Testis (tissue), 3 donors: ENCODE results near the gene GATAD2A. TPM values are rescaled to one million over a fixed set of nuclear protein-coding genes. Genes with fewer than 3 reads are reported as not detected.

Experiments
- DNase-seq: peaks from one replicate; pipeline ENCODE4 v3.0.0-alpha.2; 2019
- H3K27ac ChIP-seq, 2 donors: fragments of 200-600 bp; sonication (generic); one replicate each; pipeline ENCODE4 v1.5.1; 2019
- H3K27me3 ChIP-seq: fragments of 200-600 bp; sonication (generic); one replicate; pipeline ENCODE4 v1.5.1; 2019
- H3K36me3 ChIP-seq: fragments of 200-600 bp; sonication (generic); one replicate; pipeline ENCODE4 v1.5.1; 2017; ENCODE audit warnings: low read depth; ENCODE audit errors: missing control alignments
- H3K4me1 ChIP-seq: fragments of 200-600 bp; sonication (generic); one replicate; pipeline ENCODE4 v1.5.1; 2019
- H3K4me3 ChIP-seq, 2 donors: fragments of 200-600 bp; sonication (generic); one replicate each; pipeline ENCODE4 v1.5.1; 2017 to 2019
- H3K9me3 ChIP-seq: fragments of 200-600 bp; sonication (generic); one replicate; pipeline ENCODE4 v1.5.1; 2017
- POLR2A ChIP-seq: fragments of 450-650 bp; IDR thresholded peaks from one replicate; pipeline ENCODE4 v1.6.1; 2017; ENCODE audit warnings: antibody characterized with exemption, mild to moderate bottlenecking, moderate library complexity
- WGBS, 2 donors: methylation state at CpG; one replicate each; pipeline ENCODE4 v1.1.5; 2018; 5-methylcytosine and 5-hydroxymethylcytosine counted together
- intact Hi-C: fragments of 100-400 bp; cut with DNase I; formaldehyde crosslinking; loops from one replicate; pipeline ENCODE4 v1.15.1; 2023; ENCODE audit warnings: low total_unique reads
- polyA plus RNA-seq: library from polyadenylated mRNA; stranded (reverse); fragments of 350-450 nt; fragmentation: Illumina TruSeq; extraction: RNeasy Lipid Tissue Mini Kit (QIAGEN cat#74804); gene quantifications from one replicate; pipeline ENCODE4 v1.2.3, GENCODE V29; 2014; ENCODE audit warnings: low read depth, low replicate concordance; ENCODE audit not compliant: insufficient read depth
- total RNA-seq, 2 donors: library from RNA; depleted of rRNA; stranded (reverse); fragments of >200 nt; gene quantifications; one replicate each; pipeline ENCODE4 v1.2.3, GENCODE V29; 2016
- TF ChIP-seq, protein P1 (sequence below), 3 experiments: fragments of 450-650 bp in 2 of 3; fragments of 200-600 bp in 1 of 3; sonication (generic) in 1 of 3; IDR thresholded peaks; one replicate each; pipeline ENCODE4 v1.5.1; 2016 to 2019; ENCODE audit warnings: antibody characterized with exemption in 3 of 3, mild to moderate bottlenecking in 2 of 3, moderate library complexity in 1 of 3

GATAD2A gene
- total and polyA plus RNA-seq, 3 donors from 2014 or later = 109 to 197 (median 163) TPM

DNA sequence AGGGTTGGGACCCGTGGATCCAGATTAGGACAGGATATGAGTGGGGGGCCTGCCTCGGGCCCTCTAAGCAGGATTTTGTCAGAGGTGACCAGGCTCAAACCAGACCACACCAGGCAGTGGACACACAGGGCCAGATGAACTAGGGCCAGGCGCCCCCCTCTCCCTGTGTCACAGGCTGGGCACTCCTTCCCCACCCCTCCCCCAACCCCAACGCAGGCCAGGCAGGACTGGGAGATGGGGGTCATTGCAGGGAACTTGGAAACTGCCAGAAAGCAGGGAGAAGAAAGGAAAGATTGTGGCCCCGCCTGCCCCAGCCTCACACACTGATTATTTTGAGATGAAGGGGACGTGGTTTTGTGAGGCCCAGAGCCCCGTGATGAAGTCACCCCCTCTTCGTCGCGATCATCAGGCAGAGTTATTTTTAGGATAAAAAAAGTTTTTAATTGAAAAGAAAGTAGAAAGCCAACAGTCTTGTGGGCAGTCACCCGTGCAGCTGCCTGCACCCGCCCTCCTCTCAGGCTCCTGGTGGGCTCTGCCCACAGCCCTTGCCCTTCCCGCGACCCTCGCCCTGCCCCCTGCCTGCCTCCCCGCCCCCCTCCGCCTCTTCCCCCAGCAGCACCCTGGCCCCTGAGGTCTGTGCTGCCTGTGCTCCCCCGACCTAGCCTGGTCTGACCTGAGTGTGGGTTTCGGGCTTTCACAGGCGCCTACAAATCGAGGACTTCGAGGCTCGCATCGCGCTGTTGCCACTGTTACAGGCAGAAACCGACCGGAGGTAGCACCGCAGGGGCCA, 121.3 kb downstream of the GATAD2A start:
- no peak for TF ChIP-seq POLR2A
- TF ChIP-seq, protein P1, sequence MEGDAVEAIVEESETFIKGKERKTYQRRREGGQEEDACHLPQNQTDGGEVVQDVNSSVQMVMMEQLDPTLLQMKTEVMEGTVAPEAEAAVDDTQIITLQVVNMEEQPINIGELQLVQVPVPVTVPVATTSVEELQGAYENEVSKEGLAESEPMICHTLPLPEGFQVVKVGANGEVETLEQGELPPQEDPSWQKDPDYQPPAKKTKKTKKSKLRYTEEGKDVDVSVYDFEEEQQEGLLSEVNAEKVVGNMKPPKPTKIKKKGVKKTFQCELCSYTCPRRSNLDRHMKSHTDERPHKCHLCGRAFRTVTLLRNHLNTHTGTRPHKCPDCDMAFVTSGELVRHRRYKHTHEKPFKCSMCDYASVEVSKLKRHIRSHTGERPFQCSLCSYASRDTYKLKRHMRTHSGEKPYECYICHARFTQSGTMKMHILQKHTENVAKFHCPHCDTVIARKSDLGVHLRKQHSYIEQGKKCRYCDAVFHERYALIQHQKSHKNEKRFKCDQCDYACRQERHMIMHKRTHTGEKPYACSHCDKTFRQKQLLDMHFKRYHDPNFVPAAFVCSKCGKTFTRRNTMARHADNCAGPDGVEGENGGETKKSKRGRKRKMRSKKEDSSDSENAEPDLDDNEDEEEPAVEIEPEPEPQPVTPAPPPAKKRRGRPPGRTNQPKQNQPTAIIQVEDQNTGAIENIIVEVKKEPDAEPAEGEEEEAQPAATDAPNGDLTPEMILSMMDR (IDR thresholded peaks at IDR 0.05) = no peak
- Histone ChIP-seq H3K36me3 (no peaks in the 10 kb centered on the region), H3K27me3 (no peaks in the 10 kb centered on the region), H3K9me3 (no peaks in the 10 kb centered on the region), H3K27ac (no peak overlapping the region), H3K4me1 (peaks cover 14% of the 10 kb centered on the region), H3K4me3 (no peak overlapping the region)
- no peak for DNase-seq
- WGBS, 2 donors = 80 to 83% methylated on average over 21 to 28 of the region's 28 CpGs
- intact Hi-C loops = no loop called here

DNA sequence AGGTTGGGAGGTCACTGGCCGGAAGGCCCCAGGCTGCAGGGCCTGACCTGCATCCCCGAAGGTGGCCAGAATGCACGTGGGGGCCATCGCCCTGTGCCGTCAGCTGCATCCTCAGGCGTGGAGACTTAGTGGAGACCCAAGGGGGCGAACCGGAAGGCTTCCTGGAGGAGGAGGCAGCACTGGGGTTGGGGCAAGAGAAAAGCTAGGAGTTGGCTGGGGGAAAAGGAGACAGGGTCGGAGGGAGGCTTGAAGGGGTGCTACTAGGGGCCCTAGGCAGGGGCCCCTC, 121.8 kb downstream of the GATAD2A start:
- no peak overlapping the region for H3K27ac ChIP-seq
- 92% methylated on average over 9 of the region's 9 CpGs for WGBS, 2 donors
- no peaks in the 10 kb centered on the region for H3K36me3 ChIP-seq
- TF ChIP-seq POLR2A = no peak
- TF ChIP-seq, protein P1 (IDR thresholded peaks at IDR 0.05) = no peak
- peaks cover 17% of the 10 kb centered on the region for H3K4me1 ChIP-seq
- intact Hi-C loops = no loop called here
- H3K4me3 ChIP-seq = no peak overlapping the region
- H3K9me3 ChIP-seq = no peaks in the 10 kb centered on the region
- H3K27me3 ChIP-seq = no peaks in the 10 kb centered on the region
- DNase-seq = no peak

DNA sequence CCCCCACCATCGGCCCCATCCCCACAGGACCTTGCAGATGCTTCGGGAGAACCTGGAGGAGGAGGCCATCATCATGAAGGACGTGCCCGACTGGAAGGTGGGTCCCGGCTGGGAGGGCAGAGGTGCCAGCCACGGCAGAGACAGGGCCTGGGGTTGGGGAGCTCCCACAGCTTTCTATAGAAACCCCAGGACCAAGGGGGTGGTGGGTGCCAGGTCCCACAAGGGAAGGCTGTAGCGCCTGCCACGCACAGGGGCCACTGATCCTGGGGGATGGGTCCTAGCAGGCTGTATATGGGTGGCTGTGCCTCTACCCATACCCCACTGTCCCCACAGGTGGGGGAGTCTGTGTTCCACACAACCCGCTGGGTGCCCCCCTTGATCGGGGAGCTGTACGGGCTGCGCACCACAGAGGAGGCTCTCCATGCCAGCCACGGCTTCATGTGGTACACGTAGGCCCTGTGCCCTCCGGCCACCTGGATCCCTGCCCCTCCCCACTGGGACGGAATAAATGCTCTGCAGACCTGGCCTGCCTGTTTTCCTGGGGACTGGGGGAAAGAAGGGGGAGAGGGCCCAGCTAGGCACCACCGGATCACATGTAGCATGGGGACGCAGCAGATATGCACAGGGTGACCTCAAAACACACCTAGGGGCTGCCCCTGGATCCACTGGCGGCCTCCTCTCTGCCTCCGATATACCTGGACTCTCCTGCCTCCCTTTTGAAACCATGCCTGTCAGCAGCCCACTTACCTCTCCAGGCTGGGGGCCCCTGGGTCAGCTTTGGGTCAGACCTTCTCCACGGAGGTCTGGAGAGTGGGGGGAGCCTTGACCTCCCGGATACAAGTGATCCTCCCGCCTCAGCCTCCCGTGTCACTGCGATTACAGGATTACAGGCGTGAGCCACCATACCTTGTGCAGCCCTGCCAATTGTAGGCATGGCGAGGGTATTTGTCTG, 122.5 kb downstream of the GATAD2A start:
- TF ChIP-seq, protein P1 (IDR thresholded peaks at IDR 0.05) = no peak
- no peak for TF ChIP-seq POLR2A
- no peaks in the 10 kb centered on the region for H3K36me3 ChIP-seq
- no peak for DNase-seq
- 72 to 89% methylated on average over 19 to 27 of the region's 27 CpGs for WGBS, 2 donors
- no peaks in the 10 kb centered on the region for H3K27me3 ChIP-seq
- H3K4me3 ChIP-seq = peak overlapping the region in 1 of 2 donors; percentile 48
- H3K27ac ChIP-seq = no peak overlapping the region
- intact Hi-C loops = no loop called here
- H3K4me1 ChIP-seq = peaks cover 20% of the 10 kb centered on the region
- H3K9me3 ChIP-seq = no peaks in the 10 kb centered on the region

DNA sequence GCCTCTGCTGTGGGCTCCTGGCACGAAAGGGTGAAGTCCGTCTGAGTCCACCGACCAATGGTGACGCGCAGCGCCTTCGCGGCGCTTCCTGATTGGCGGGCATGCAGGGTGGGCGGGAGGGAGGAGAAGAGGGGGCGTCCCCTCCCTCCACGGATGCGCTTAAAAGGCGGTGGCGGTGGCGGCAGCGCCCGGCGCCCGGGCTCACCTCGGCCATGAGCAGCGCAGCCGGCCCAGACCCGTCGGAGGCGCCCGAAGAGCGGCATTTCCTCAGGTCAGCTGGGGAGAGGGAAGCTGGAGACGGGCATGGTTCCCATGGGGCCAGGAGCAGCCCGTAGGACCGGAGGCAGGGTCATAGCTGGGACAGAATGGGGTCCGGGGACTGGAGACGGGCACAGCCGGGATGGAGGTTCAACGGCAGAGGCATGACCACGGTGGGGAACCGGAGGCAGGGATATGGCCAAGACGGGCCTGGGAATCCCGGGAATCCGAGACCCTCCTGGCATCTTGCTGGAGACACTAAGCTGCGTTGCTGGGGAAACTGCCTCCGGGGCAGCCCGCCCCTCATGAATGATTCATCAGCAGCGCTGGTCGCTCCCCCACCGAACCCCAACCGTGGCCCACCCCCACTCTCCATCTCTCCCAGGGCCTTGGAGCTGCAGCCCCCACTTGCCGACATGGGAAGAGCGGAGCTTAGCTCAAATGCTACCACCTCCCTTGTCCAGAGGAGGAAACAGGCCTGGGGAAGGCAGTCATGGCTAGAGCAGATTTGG, 123.4 kb downstream of the GATAD2A start, which contains the start of gene YJEFN3:
Gene YJEFN3 (plus strand): TSS at position 191 of the 770 bp plus-strand sequence. CDS start 22 bp downstream, at position 213.
- Histone ChIP-seq H3K27ac (no peak within 1 kb of the TSS), H3K9me3 (no peaks in the 10 kb centered on the region), H3K4me3 (peak within 1 kb of the TSS in 1 of 2 donors; percentile 48), H3K4me1 (peaks cover 20% of the 10 kb centered on the region), H3K36me3 (no peaks in the 10 kb centered on the region), H3K27me3 (no peaks in the 10 kb centered on the region)
- TF ChIP-seq, protein P1 (IDR thresholded peaks at IDR 0.05) = no peak
- TF ChIP-seq POLR2A = no peak
- WGBS, 2 donors = 43 to 45% methylated on average over 30 to 50 of the region's 50 CpGs
- peak; percentile 74 for DNase-seq
- intact Hi-C loops = no loop called here
